Measurements from ENCODE around the gene PRELID3B. TPM values are rescaled to one million over a fixed set of nuclear protein-coding genes. Genes with fewer than 3 reads are reported as not detected.
A peak's percentile ranks its signal among the peaks of the same experiment; 100 is the strongest.

PRELID3B gene
- total RNA-seq, 4 donors from 2014 or later, result 19.2 to 34.5 (median 23.1) TPM

GRCh38 chr20:58984691-58985090 lies 57.9 kb downstream of the PRELID3B start:
- 72 to 75% methylated on average over 6 of the region's 6 CpGs for WGBS, 2 donors
- no peaks in the 10 kb centered on the region for H3K27me3 ChIP-seq

More at GRCh38 chr20:58984691-58985090, 57.9 kb downstream of the PRELID3B start:
- no peak overlapping the region for H3K4me3 ChIP-seq
- DNase-seq (ENCODE audit: low spot score in 2 of 2), result peak in 1 of 2 donors; percentile 1
- TF ChIP-seq, protein P1, sequence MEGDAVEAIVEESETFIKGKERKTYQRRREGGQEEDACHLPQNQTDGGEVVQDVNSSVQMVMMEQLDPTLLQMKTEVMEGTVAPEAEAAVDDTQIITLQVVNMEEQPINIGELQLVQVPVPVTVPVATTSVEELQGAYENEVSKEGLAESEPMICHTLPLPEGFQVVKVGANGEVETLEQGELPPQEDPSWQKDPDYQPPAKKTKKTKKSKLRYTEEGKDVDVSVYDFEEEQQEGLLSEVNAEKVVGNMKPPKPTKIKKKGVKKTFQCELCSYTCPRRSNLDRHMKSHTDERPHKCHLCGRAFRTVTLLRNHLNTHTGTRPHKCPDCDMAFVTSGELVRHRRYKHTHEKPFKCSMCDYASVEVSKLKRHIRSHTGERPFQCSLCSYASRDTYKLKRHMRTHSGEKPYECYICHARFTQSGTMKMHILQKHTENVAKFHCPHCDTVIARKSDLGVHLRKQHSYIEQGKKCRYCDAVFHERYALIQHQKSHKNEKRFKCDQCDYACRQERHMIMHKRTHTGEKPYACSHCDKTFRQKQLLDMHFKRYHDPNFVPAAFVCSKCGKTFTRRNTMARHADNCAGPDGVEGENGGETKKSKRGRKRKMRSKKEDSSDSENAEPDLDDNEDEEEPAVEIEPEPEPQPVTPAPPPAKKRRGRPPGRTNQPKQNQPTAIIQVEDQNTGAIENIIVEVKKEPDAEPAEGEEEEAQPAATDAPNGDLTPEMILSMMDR (IDR thresholded peaks at IDR 0.05), result no peak
- TF ChIP-seq POLR2A (IDR thresholded peaks at IDR 0.05) (no peak), EP300 (IDR thresholded peaks at IDR 0.05) (no peak)
- H3K36me3 ChIP-seq, result peaks cover 0 to 36% (median 21%) of the 10 kb centered on the region in 3 donors
- peaks cover 0 to 45% (median 24%) of the 10 kb centered on the region in 4 donors for H3K4me1 ChIP-seq
- peak overlapping the region in 2 of 4 donors; percentile 2 to 9 for H3K27ac ChIP-seq
- H3K9me3 ChIP-seq, result no peaks in the 10 kb centered on the region

Other genes starting within 250 kb of the PRELID3B start
- gene GNAS-AS1, start 191.9 kb downstream of the PRELID3B start, total RNA-seq, result under 1 TPM in 2 of 4 donors, not detected in 2; 0.42 to 0.59 TPM
- gene GNAS, start 190.1 kb downstream of the PRELID3B start, total RNA-seq, result 100 to 1,000 TPM; 484 to 621 (median 524) TPM
- gene NELFCD, start 61.5 kb downstream of the PRELID3B start, total RNA-seq, result 10 to 100 TPM; 54.2 to 72.9 (median 56.8) TPM
- gene CTSZ, start 35.5 kb downstream of the PRELID3B start, total RNA-seq, result 100 to 1,000 TPM in 2 of 4 donors, 10 to 100 TPM in 2; 83.5 to 145 (median 105) TPM
- under 1 TPM in 3 of 4 donors, not detected in 1; 0.21 to 0.60 (median 0.59) TPM for gene TUBB1, start 23.4 kb downstream of the PRELID3B start, total RNA-seq
- 10 to 100 TPM; 15.1 to 35.2 (median 27.7) TPM for gene ATP5F1E, start 10.5 kb downstream of the PRELID3B start, total RNA-seq
- 1 to 10 TPM in 1 of 4 donors, under 1 TPM in 3; under 0.01 to 1.8 (median 0.87) TPM for gene ZNF831, start 121.0 kb upstream of the PRELID3B start, total RNA-seq